DND-41 (cell line): ENCODE data around the gene WDR38.
"Not testable (repeated sequence)": the region's sequence is repeated elsewhere in the genome, so short reads cannot be mapped to it uniquely, and the experiment has no call there.

Source experiments
- EZH2 ChIP-seq: IDR thresholded peaks from 3 replicates; pipeline ENCODE4 v1.6.1; 2012; ENCODE audit warnings: borderline replicate concordance, low read depth, mild to moderate bottlenecking, moderate library complexity, low read length, inconsistent platforms; ENCODE audit not compliant: severe bottlenecking
- TF ChIP-seq, protein P1 (sequence below): IDR thresholded peaks from 2 replicates; pipeline ENCODE4 v1.5.1; 2012; ENCODE audit warnings: borderline replicate concordance, low read length, moderate library complexity, mild to moderate bottlenecking; ENCODE audit not compliant: poor library complexity, severe bottlenecking; ENCODE audit errors: extremely low read depth

- TF ChIP-seq, protein P1, sequence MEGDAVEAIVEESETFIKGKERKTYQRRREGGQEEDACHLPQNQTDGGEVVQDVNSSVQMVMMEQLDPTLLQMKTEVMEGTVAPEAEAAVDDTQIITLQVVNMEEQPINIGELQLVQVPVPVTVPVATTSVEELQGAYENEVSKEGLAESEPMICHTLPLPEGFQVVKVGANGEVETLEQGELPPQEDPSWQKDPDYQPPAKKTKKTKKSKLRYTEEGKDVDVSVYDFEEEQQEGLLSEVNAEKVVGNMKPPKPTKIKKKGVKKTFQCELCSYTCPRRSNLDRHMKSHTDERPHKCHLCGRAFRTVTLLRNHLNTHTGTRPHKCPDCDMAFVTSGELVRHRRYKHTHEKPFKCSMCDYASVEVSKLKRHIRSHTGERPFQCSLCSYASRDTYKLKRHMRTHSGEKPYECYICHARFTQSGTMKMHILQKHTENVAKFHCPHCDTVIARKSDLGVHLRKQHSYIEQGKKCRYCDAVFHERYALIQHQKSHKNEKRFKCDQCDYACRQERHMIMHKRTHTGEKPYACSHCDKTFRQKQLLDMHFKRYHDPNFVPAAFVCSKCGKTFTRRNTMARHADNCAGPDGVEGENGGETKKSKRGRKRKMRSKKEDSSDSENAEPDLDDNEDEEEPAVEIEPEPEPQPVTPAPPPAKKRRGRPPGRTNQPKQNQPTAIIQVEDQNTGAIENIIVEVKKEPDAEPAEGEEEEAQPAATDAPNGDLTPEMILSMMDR: not testable (repeated sequence)
- not testable (repeated sequence) for TF ChIP-seq EZH2
Observed at GRCh38 chr9:124838132-124838531, 15.1 kb upstream of the WDR38 start.
